CD4-positive, alpha-beta T cell (primary cell): ENCODE results near the gene ZWILCH. TPM values are rescaled to one million over a fixed set of nuclear protein-coding genes. Genes with fewer than 3 reads are reported as not detected.
A peak's percentile ranks its signal among the peaks of the same experiment; 100 is the strongest.
"Not testable (repeated sequence)": the region's sequence is repeated elsewhere in the genome, so short reads cannot be mapped to it uniquely, and the experiment has no call there.

Experiments
- ATAC-seq: fragments of 200-7000 bp; cut with Tn5 transposase; one replicate; pipeline ENCODE4 v1.10.0; 2022; ENCODE audit warnings: mild to moderate bottlenecking; ENCODE audit not compliant: poor library complexity
- CTCF ChIA-PET: fragments of 350-600 bp; sonication (Branson Sonifier 250); formaldehyde crosslinking; loops from one replicate; lab custom pipeline; 2021; ENCODE audit warnings: antibody characterized with exemption, inconsistent platforms; lab: Charles Lee
- POLR2A ChIA-PET: fragments of 350-600 bp; sonication (Branson Sonifier 250); formaldehyde crosslinking; loops from one replicate; lab custom pipeline; 2021; ENCODE audit warnings: antibody characterized with exemption, inconsistent platforms; lab: Charles Lee
- DNase-seq, 14 experiments: peaks; one replicate each; pipeline ENCODE4 v3.0.0-alpha.2; 2013 to 2020; ENCODE audit warnings: mixed read lengths in 2 of 14
- H3K27ac ChIP-seq, 2 donors: one replicate each; pipeline versions ENCODE4 v1.5.1 to v1.7.0; 2013; ENCODE audit warnings: low read length in 2 of 2, low read depth in 1 of 2, mild to moderate bottlenecking in 1 of 2
- H3K27me3 ChIP-seq, 2 experiments: 1 replicate in 1 of 2; 2 replicates in 1 of 2; pipeline versions ENCODE4 v1.6.1 to v1.7.0; 2013; ENCODE audit warnings: low read length in 2 of 2, control low read depth in 1 of 2, mild to moderate bottlenecking in 1 of 2, moderate library complexity in 1 of 2; ENCODE audit not compliant: insufficient read depth in 2 of 2, control insufficient read depth in 1 of 2
- H3K36me3 ChIP-seq: one replicate; pipeline ENCODE4 v1.6.1; 2013; ENCODE audit warnings: low read length, control low read depth; ENCODE audit not compliant: insufficient read depth
- H3K4me1 ChIP-seq: one replicate; pipeline ENCODE4 v1.6.1; 2013; ENCODE audit warnings: low read length, control low read depth; ENCODE audit not compliant: insufficient read depth
- H3K4me3 ChIP-seq: one replicate; pipeline ENCODE4 v1.5.1; 2013; ENCODE audit warnings: mild to moderate bottlenecking, low read length, moderate library complexity
- H3K9me3 ChIP-seq, 2 experiments: 1 replicate in 1 of 2; 2 replicates in 1 of 2; pipeline versions ENCODE4 v1.6.1 to v1.7.0; 2013; ENCODE audit warnings: low read length in 2 of 2, mild to moderate bottlenecking in 2 of 2, control low read depth in 1 of 2, moderate library complexity in 1 of 2; ENCODE audit not compliant: control insufficient read depth in 1 of 2, insufficient read depth in 1 of 2
- H3K27ac Mint-ChIP-seq: one replicate; pipeline ENCODE4 v1.8.0; 2020; ENCODE audit warnings: mixed read lengths
- H3K27me3 Mint-ChIP-seq: one replicate; pipeline ENCODE4 v1.8.0; 2021; ENCODE audit warnings: mixed read lengths
- H3K36me3 Mint-ChIP-seq: one replicate; pipeline ENCODE4 v1.8.0; 2021; ENCODE audit warnings: low read depth, mixed read lengths
- H3K4me1 Mint-ChIP-seq: one replicate; pipeline ENCODE4 v1.8.0; 2021; ENCODE audit warnings: low read depth, mixed read lengths
- H3K4me3 Mint-ChIP-seq: one replicate; pipeline ENCODE4 v1.8.0; 2020; ENCODE audit warnings: mild to moderate bottlenecking, mixed read lengths
- H3K9me3 Mint-ChIP-seq: one replicate; pipeline ENCODE4 v1.8.0; 2020; ENCODE audit warnings: mixed read lengths
- intact Hi-C, 2 experiments: fragments of 100-400 bp; cut with DNase I in 1 of 2; cut with micrococcal nuclease in 1 of 2; formaldehyde crosslinking; loops; one replicate each; pipeline versions ENCODE4 v1.15.1 to v1.9.0; 2023 to 2025; cut with DNase I, micrococcal nuclease
- total RNA-seq, 174 experiments: library from RNA in 2 of 174; stranded (reverse) in 2 of 174; gene quantifications; one replicate each; pipeline ENCODE4 v1.2.3 and lab custom pipeline; 2021 to 2026
- TF ChIP-seq, protein P1 (sequence below): fragments of 200-600 bp; IDR thresholded peaks from one replicate; pipeline ENCODE4 v1.8.0; 2022; ENCODE audit warnings: antibody characterized with exemption, mild to moderate bottlenecking

The ZWILCH gene
- total RNA-seq, 2 experiments from 2014 or later: 6.8 to 7.2 TPM

DNA sequence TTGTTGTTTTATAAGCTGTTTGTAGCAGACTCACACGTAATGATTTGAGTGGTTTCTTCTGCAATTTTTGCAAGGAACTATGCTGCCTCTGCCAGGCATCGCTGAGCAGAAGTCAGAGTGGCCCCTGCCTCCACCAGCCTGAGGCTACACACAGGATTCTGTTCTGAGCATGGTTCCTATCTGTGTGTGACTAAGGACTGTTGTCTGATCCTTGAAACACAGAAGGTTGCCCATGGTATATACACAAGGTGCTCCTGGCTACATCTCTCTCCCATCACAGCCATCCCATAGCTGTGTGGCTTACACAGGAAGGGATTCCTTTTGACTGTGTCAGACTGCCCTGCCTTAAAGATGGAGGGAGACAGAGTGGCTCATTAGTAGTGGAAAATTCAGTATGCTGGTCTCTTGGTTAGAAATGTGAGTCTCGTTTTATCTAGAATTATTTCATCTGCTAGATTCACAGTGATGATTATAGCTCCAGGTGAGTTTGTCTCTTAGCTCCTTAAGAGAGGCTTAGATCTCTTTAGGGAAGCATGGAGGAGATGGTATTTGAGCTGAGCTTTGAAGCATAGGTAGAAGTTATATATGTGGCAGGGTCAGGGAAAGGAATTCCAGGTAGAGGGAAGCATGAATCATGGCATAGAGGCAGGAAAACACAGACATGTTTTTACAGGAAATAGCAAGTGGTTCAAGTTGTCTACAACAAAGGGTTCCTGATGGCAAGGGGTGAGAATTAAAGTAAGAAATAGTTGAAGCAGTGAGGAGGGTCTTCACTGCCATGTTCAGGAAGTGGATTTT is 45.1 kb upstream of the ZWILCH start:
- no peaks in the 10 kb centered on the region for H3K27me3 Mint-ChIP-seq
- H3K36me3 Mint-ChIP-seq: peaks cover 60% of the 10 kb centered on the region
- Histone ChIP-seq H3K36me3 (peaks cover 8% of the 10 kb centered on the region), H3K4me3 (no peak overlapping the region), H3K27me3 (no peaks in the 10 kb centered on the region), H3K4me1 (no peaks in the 10 kb centered on the region), H3K27ac (no peak overlapping the region), H3K9me3 (no peaks in the 10 kb centered on the region)
- no peaks in the 10 kb centered on the region for H3K9me3 Mint-ChIP-seq
- ATAC-seq (no peak), DNase-seq (no peak)
- POLR2A ChIA-PET: interaction anchor here (0.6 kb wide), 1 partner anchor 1843 kb away, joined by 3 read pairs; no protein-coding TSS in a partner anchor
- H3K4me3 Mint-ChIP-seq: no peak overlapping the region
- intact Hi-C loops: loop anchor here in 1 of 2 experiments (5.0 kb wide), 1 partner anchor 43 kb away; no protein-coding TSS in a partner anchor
- H3K27ac Mint-ChIP-seq: peak overlapping the region; percentile 45
- H3K4me1 Mint-ChIP-seq: peaks cover 22% of the 10 kb centered on the region
- CTCF ChIA-PET: interaction anchor here (0.7 to 1.3 kb wide), 3 partner anchors 35 to 57 kb away, joined by 3 read pairs; no protein-coding TSS in a partner anchor
- TF ChIP-seq, protein P1, sequence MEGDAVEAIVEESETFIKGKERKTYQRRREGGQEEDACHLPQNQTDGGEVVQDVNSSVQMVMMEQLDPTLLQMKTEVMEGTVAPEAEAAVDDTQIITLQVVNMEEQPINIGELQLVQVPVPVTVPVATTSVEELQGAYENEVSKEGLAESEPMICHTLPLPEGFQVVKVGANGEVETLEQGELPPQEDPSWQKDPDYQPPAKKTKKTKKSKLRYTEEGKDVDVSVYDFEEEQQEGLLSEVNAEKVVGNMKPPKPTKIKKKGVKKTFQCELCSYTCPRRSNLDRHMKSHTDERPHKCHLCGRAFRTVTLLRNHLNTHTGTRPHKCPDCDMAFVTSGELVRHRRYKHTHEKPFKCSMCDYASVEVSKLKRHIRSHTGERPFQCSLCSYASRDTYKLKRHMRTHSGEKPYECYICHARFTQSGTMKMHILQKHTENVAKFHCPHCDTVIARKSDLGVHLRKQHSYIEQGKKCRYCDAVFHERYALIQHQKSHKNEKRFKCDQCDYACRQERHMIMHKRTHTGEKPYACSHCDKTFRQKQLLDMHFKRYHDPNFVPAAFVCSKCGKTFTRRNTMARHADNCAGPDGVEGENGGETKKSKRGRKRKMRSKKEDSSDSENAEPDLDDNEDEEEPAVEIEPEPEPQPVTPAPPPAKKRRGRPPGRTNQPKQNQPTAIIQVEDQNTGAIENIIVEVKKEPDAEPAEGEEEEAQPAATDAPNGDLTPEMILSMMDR: no peak

DNA sequence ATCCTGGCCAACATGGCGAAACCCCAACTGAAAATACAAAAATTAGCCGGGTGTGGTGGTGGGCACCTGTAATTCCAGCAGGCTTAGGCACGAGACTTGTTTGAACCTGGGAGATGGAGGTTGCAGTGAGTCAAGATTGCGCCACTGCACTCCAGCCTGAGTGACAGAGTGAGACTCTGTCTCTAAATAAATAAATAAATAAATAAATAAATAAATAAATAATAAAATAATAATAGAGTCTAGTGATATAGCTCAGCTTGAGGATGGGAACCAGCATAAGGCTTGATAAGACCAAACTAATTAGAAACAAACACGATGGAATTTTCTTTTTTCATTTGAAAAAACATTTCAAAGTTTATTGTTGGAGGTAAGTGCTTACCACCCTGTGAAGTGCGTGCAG is 43.8 kb upstream of the ZWILCH start:
- ChIA-PET CTCF (interaction anchor here (0.9 to 1.0 kb wide), 2 partner anchors 37 to 75 kb away, joined by 4 read pairs; partner anchors contain the start of gene MAP2K1), POLR2A (interaction anchor here (0.6 kb wide), 1 partner anchor 774 kb away, joined by 4 read pairs; no protein-coding TSS in a partner anchor)
- not testable (repeated sequence) for H3K9me3 ChIP-seq, H3K27ac Mint-ChIP-seq, ATAC-seq, H3K27ac ChIP-seq, H3K27me3 ChIP-seq, DNase-seq, H3K9me3 Mint-ChIP-seq, H3K4me3 Mint-ChIP-seq, H3K27me3 Mint-ChIP-seq, H3K4me1 ChIP-seq, H3K4me3 ChIP-seq, H3K36me3 ChIP-seq
- intact Hi-C loops: loop anchor here in 1 of 2 experiments (5.0 kb wide), 1 partner anchor 44 kb away; no protein-coding TSS in a partner anchor
- peaks cover 22% of the 10 kb centered on the region for H3K4me1 Mint-ChIP-seq
- H3K36me3 Mint-ChIP-seq: peaks cover 58% of the 10 kb centered on the region

DNA sequence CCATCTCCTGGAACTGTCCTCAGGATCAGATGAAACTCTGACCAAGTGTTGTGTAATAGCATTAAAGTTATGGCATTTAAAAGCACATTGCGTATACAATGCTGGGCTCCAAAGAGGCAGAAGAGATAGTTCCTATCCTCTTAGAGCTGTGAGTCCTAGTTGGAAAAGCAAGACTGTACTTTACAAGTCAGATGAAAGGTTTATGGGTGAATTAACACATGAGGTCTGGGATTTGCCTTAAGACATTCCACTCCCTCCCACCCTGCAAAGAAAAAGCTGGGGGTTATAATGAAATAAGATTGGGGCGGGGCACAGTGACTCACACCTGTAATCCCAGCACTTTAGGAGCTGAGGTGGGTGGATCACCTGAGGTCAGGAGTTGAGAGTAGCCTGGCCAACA is 43.2 kb upstream of the ZWILCH start:
- Mint-ChIP-seq H3K4me1 (peaks cover 26% of the 10 kb centered on the region), H3K36me3 (peaks cover 58% of the 10 kb centered on the region), H3K4me3 (no peak overlapping the region), H3K9me3 (no peaks in the 10 kb centered on the region), H3K27me3 (no peaks in the 10 kb centered on the region), H3K27ac (no peak overlapping the region)
- no peak overlapping the region for H3K27ac ChIP-seq
- ChIA-PET CTCF (interaction anchor here (1.0 kb wide), 1 partner anchor 36 kb away, joined by 4 read pairs; no protein-coding TSS in a partner anchor), POLR2A (interaction anchor here (0.6 kb wide), 1 partner anchor 775 kb away, joined by 4 read pairs; no protein-coding TSS in a partner anchor)
- no peaks in the 10 kb centered on the region for H3K4me1 ChIP-seq
- TF ChIP-seq, protein P1: no peak
- no peak for DNase-seq
- no peak for ATAC-seq
- H3K9me3 ChIP-seq: no peaks in the 10 kb centered on the region
- no peaks in the 10 kb centered on the region for H3K27me3 ChIP-seq
- peaks cover 4% of the 10 kb centered on the region for H3K36me3 ChIP-seq
- intact Hi-C loops: loop anchor here in 1 of 2 experiments (5.0 kb wide), 1 partner anchor 45 kb away; no protein-coding TSS in a partner anchor
- no peak overlapping the region for H3K4me3 ChIP-seq
